A673 (cell line): ENCODE measurements around the gene ADAMTS15. TPM values are rescaled to one million over a fixed set of nuclear protein-coding genes. Genes with fewer than 3 reads are reported as not detected.

Source experiments
- BruUV-seq: library from RNA; stranded (reverse); fragments of 400-500 nt; replicated peaks from 2 replicates; lab custom pipeline; 2021; lab: Mats Ljungman, UMichigan
- CTCF ChIA-PET: fragments of 300-600 bp; sonication (Branson Sonifier 250); formaldehyde crosslinking; loops from one replicate; lab custom pipeline; 2022; ENCODE audit warnings: antibody characterized with exemption; lab: Charles Lee
- POLR2A ChIA-PET: fragments of 300-600 bp; sonication (Branson Sonifier 250); formaldehyde crosslinking; loops from one replicate; lab custom pipeline; 2022; ENCODE audit warnings: antibody characterized with exemption; ENCODE audit not compliant: low non-redundant PET; lab: Charles Lee
- DNase-seq: peaks from one replicate; pipeline ENCODE4 v3.0.0-alpha.2; 2015; ENCODE audit warnings: low spot score
- H3K27ac ChIP-seq: fragments of 200-600 bp; sonication (generic); 2 replicates; pipeline ENCODE4 v1.5.1; 2016; ENCODE audit warnings: mixed run types, low read depth, mild to moderate bottlenecking, mixed read lengths, antibody characterized with exemption, low read length; ENCODE audit not compliant: poor library complexity, severe bottlenecking
- H3K27me3 ChIP-seq: fragments of 200-600 bp; sonication (generic); replicated peaks from 2 replicates; pipeline ENCODE4 v1.6.1; 2017; ENCODE audit warnings: mixed run types, low read depth, mild to moderate bottlenecking, mixed read lengths, antibody characterized with exemption, low read length; ENCODE audit not compliant: insufficient read depth, poor library complexity
- H3K36me3 ChIP-seq: fragments of 200-600 bp; sonication (generic); 2 replicates; pipeline ENCODE4 v1.6.1; 2016; ENCODE audit warnings: mixed run types, mild to moderate bottlenecking, mixed read lengths, antibody characterized with exemption, low read length; ENCODE audit not compliant: insufficient read depth, poor library complexity, severe bottlenecking
- H3K4me1 ChIP-seq: fragments of 200-600 bp; sonication (generic); 2 replicates; pipeline ENCODE4 v1.6.1; 2017; ENCODE audit warnings: mixed run types, mild to moderate bottlenecking, mixed read lengths, antibody characterized with exemption, low read length; ENCODE audit not compliant: insufficient read depth, poor library complexity, severe bottlenecking
- H3K4me3 ChIP-seq: fragments of 200-600 bp; sonication (generic); 2 replicates; pipeline ENCODE4 v1.5.1; 2016; ENCODE audit warnings: low read depth, mixed run types, mild to moderate bottlenecking, mixed read lengths, low read length; ENCODE audit not compliant: poor library complexity, severe bottlenecking
- H3K9me3 ChIP-seq: fragments of 200-600 bp; sonication (generic); 2 replicates; pipeline ENCODE4 v1.6.1; 2016; ENCODE audit warnings: mixed run types, low read depth, mild to moderate bottlenecking, mixed read lengths, antibody characterized with exemption, low read length; ENCODE audit not compliant: poor library complexity, severe bottlenecking
- CTCF ChIP-seq: fragments of 300-800, 200-600 bp; sonication (generic); conservative IDR thresholded peaks from 2 replicates; pipeline ENCODE4 v1.5.1; 2017; ENCODE audit warnings: low read depth, mild to moderate bottlenecking, antibody characterized with exemption, low read length, moderate library complexity, mixed read lengths
- EZH2 ChIP-seq: fragments of 200-600 bp; sonication (generic); IDR thresholded peaks from 2 replicates; pipeline ENCODE4 v1.6.1; 2017; ENCODE audit warnings: borderline replicate concordance, low read depth, mild to moderate bottlenecking, mixed read lengths, antibody characterized with exemption, low read length; ENCODE audit not compliant: poor library complexity, severe bottlenecking
- intact Hi-C: fragments of 100-400 bp; cut with micrococcal nuclease; formaldehyde crosslinking; loops from one replicate; pipeline ENCODE4 v1.10.0; 2022; ENCODE audit not compliant: unreplicated experiment
- total RNA-seq: library from RNA; stranded (reverse); gene quantifications from 2 replicates; pipeline ENCODE4 v1.2.3, GENCODE V29; 2021

ADAMTS15 gene
- total RNA-seq, 1 experiment from 2014 or later, result 0.99 TPM

- no peak overlapping the region for H3K27ac ChIP-seq
- no peaks in the 10 kb centered on the region for H3K36me3 ChIP-seq
- H3K27me3 ChIP-seq, result peaks cover 71% of the 10 kb centered on the region
- no peak overlapping the region for H3K4me3 ChIP-seq
- intact Hi-C loops, result loop anchor here (5.0 kb wide), 1 partner anchor 642 kb away; no protein-coding TSS in a partner anchor
- no peak for DNase-seq
- peaks cover 14% of the 10 kb centered on the region for H3K4me1 ChIP-seq
- no peaks in the 10 kb centered on the region for H3K9me3 ChIP-seq
- POLR2A ChIA-PET, result no interaction called here
- no TSS peak for BruUV-seq
- TF ChIP-seq EZH2 (peak; percentile 77), CTCF (no peak)
- CTCF ChIA-PET, result no interaction called here
Observed at GRCh38 chr11:130429120-130429681, 19.2 kb upstream of the ADAMTS15 start.

- ChIA-PET CTCF (interaction anchor here (1.8 to 2.5 kb wide), 3 partner anchors 9 to 431 kb away, joined by 5 to 52 read pairs (median 23); no protein-coding TSS in a partner anchor), POLR2A (no interaction called here)
- TF ChIP-seq EZH2 (no peak), CTCF (no peak)
- no peaks in the 10 kb centered on the region for H3K36me3 ChIP-seq
- H3K27ac ChIP-seq, result no peak overlapping the region
- no TSS peak for BruUV-seq
- no peak for DNase-seq
- peaks cover 14% of the 10 kb centered on the region for H3K4me1 ChIP-seq
- no peaks in the 10 kb centered on the region for H3K9me3 ChIP-seq
- intact Hi-C loops, result loop anchor here (5.0 kb wide), 1 partner anchor 643 kb away; no protein-coding TSS in a partner anchor
- no peak overlapping the region for H3K4me3 ChIP-seq
- peaks cover 63% of the 10 kb centered on the region for H3K27me3 ChIP-seq
Observed at GRCh38 chr11:130429983-130430382, 18.5 kb upstream of the ADAMTS15 start.

GRCh38 chr11:130431331-130431773 is 17.1 kb upstream of the ADAMTS15 start:
- TF ChIP-seq EZH2 (no peak), CTCF (peak; percentile 74)
- Histone ChIP-seq H3K27ac (no peak overlapping the region), H3K4me3 (no peak overlapping the region), H3K27me3 (peaks cover 51% of the 10 kb centered on the region), H3K36me3 (no peaks in the 10 kb centered on the region), H3K9me3 (no peaks in the 10 kb centered on the region), H3K4me1 (peaks cover 14% of the 10 kb centered on the region)
- peak; percentile 79 for DNase-seq
- intact Hi-C loops, result loop anchor here (1.0 kb wide), 1 partner anchor 218 kb away; no protein-coding TSS in a partner anchor
- POLR2A ChIA-PET, result no interaction called here
- no TSS peak for BruUV-seq
- CTCF ChIA-PET, result interaction anchor here (0.6 to 2.5 kb wide), 23 partner anchors 10 to 485 kb away, joined by 3 to 52 read pairs (median 4); partner anchors contain the start of gene SNX19
